Measurements from ENCODE around the gene MLANA.

MLANA gene

GRCh38 chr9:5908918-5909317 is 18.2 kb downstream of the MLANA start:
- no peak for FAIRE-seq

GRCh38 chr9:5909976-5910375 is 19.3 kb downstream of the MLANA start:
- FAIRE-seq: no peak

- FAIRE-seq: no peak
These were observed 19.8 kb downstream of the MLANA start for GRCh38 chr9:5910413-5911057.

GRCh38 chr9:5915438-5915837 is 24.7 kb downstream of the MLANA start:
- FAIRE-seq: no peak

- no peak for FAIRE-seq
These were observed 26.6 kb downstream of the MLANA start for GRCh38 chr9:5917273-5917672.

GRCh38 chr9:5917888-5918287 is 27.2 kb downstream of the MLANA start:
- FAIRE-seq: no peak

- FAIRE-seq: no peak
These were observed 27.8 kb downstream of the MLANA start for GRCh38 chr9:5918460-5918859.

- FAIRE-seq: no peak
These were observed 30.2 kb downstream of the MLANA start for GRCh38 chr9:5920860-5921328.

- no peak for FAIRE-seq
These were observed 31.5 kb downstream of the MLANA start for GRCh38 chr9:5922192-5922591.

- FAIRE-seq: no peak
These were observed 41.0 kb downstream of the MLANA start for GRCh38 chr9:5931657-5932056.

GRCh38 chr9:5938449-5938848 is 47.8 kb downstream of the MLANA start:
- FAIRE-seq: no peak

GRCh38 chr9:5939530-5939929 is 48.8 kb downstream of the MLANA start:
- FAIRE-seq: no peak

GRCh38 chr9:5941214-5941613 is 50.5 kb downstream of the MLANA start:
- no peak for FAIRE-seq

GRCh38 chr9:5945112-5945511 is 54.4 kb downstream of the MLANA start:
- FAIRE-seq: no peak

- no peak for FAIRE-seq
These were observed 57.2 kb downstream of the MLANA start for GRCh38 chr9:5947912-5948311.

- peak; percentile 26 for FAIRE-seq
These were observed 58.5 kb downstream of the MLANA start for GRCh38 chr9:5949103-5949699.

GRCh38 chr9:5950261-5950660 is 59.6 kb downstream of the MLANA start:
- FAIRE-seq: no peak

- FAIRE-seq: no peak
These were observed 61.1 kb downstream of the MLANA start for GRCh38 chr9:5951686-5952211.

GRCh38 chr9:5953743-5954707 is 63.3 kb downstream of the MLANA start:
- FAIRE-seq: peak; percentile 86

- no peak for FAIRE-seq
These were observed 66.5 kb downstream of the MLANA start for GRCh38 chr9:5957166-5957565.

GRCh38 chr9:5958273-5958672 is 67.6 kb downstream of the MLANA start:
- no peak for FAIRE-seq

Data from endometrium (tissue), 2 donors.